IPS-18a (cell line): ENCODE results near the gene OGFOD1.

Source experiments
- H3K27ac ChIP-seq: one replicate; pipeline ENCODE4 v1.5.1; 2013; ENCODE audit warnings: low read length
- H3K27me3 ChIP-seq: one replicate; pipeline ENCODE4 v1.6.1; 2013; ENCODE audit warnings: mild to moderate bottlenecking, low read length; ENCODE audit not compliant: control insufficient read depth, insufficient read depth
- H3K36me3 ChIP-seq: one replicate; pipeline ENCODE4 v1.6.1; 2013; ENCODE audit warnings: low read depth, low read length; ENCODE audit not compliant: control insufficient read depth
- H3K4me1 ChIP-seq: one replicate; pipeline ENCODE4 v1.6.1; 2013; ENCODE audit warnings: low read depth, low read length; ENCODE audit not compliant: control insufficient read depth
- H3K4me3 ChIP-seq: one replicate; pipeline ENCODE4 v1.5.1; 2013; ENCODE audit warnings: low read length
- H3K9ac ChIP-seq: one replicate; pipeline ENCODE4 v1.6.1; 2013; ENCODE audit warnings: mild to moderate bottlenecking, low read length, moderate library complexity
- H3K9me3 ChIP-seq: one replicate; pipeline ENCODE4 v1.6.1; 2013; ENCODE audit warnings: low read depth, low read length; ENCODE audit not compliant: control insufficient read depth

OGFOD1 gene

DNA sequence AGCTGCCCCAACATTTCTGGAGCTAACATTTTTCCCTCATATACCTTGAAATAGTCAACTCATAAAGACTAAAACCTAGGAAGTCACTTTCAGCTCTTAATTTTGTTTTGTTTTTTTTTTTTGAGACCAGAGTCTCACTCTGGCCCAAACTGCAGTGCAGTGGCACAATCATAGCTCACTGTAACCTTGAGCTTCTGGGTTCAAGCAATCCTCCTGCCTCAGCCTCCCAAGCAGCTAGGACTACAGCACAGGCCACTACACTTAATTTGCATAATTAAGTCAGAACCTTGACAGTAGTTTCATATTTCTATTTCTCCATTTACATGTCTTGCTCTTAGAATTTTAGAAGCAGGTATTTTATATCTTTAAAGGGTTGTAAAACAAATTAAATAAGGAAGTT lies 30.7 kb upstream of the OGFOD1 start:
- Histone ChIP-seq H3K27ac (no peak overlapping the region), H3K27me3 (peaks cover 26% of the 10 kb centered on the region), H3K9me3 (no peaks in the 10 kb centered on the region), H3K4me3 (no peak overlapping the region), H3K9ac (no peak overlapping the region), H3K4me1 (peaks cover 21% of the 10 kb centered on the region), H3K36me3 (no peaks in the 10 kb centered on the region)

DNA sequence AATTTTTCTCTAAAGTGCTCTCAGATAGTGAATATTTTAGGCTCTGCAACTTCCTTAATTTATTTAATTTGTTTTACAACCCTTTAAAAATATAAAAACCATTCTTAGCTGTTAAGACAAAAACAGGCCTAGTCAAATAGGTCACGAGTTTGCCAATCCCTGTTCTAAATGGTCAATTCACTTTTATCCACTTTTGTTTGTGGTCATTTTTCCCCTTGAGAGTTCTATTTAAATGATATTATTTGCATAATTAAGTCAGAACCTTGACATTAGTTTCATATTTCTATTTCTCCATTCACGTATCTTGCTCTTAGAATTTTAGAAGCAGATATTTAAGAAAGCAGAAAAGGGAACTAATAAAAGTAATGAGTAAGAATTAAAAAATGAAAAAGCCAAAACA lies 30.0 kb upstream of the OGFOD1 start:
- H3K27me3 ChIP-seq: peaks cover 31% of the 10 kb centered on the region
- H3K36me3 ChIP-seq: no peaks in the 10 kb centered on the region
- no peak overlapping the region for H3K4me3 ChIP-seq
- peaks cover 21% of the 10 kb centered on the region for H3K4me1 ChIP-seq
- H3K9ac ChIP-seq: no peak overlapping the region
- H3K9me3 ChIP-seq: no peaks in the 10 kb centered on the region
- H3K27ac ChIP-seq: no peak overlapping the region

DNA sequence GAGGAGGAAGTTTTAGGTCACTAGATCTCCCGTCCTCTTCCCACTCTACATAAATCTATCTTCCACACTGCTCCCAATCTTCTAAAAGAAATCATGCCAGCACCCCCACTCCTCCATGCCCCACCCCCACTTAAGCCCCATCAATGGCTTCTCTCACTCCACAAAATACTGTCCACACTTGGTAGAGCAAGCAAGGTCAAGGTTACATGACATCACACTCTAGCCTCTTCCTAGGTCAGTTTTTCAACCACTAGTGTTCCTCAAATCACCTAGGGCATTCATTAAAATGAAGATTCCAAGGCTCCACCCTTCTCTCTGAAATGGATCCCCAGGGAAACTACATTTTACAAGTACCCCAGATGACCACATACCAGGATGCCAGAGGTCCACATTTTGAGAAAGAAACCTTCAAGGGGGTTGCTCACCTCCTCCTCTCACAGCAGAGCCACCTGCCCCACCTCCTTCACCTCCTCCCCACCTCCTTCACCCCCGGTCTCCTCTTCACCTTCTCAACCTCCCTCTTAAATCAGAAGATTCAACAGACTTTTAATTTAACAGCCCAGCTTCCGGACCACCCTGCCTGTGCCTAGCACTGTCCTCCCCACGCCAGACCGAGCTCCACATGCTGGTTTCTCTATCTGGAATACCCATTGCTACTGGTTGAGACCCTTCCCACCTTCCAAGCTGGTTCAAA lies 29.2 kb upstream of the OGFOD1 start:
- H3K27me3 ChIP-seq: peaks cover 34% of the 10 kb centered on the region
- H3K9ac ChIP-seq: no peak overlapping the region
- no peak overlapping the region for H3K27ac ChIP-seq
- H3K4me3 ChIP-seq: no peak overlapping the region
- H3K4me1 ChIP-seq: peaks cover 21% of the 10 kb centered on the region
- H3K36me3 ChIP-seq: no peaks in the 10 kb centered on the region
- no peaks in the 10 kb centered on the region for H3K9me3 ChIP-seq

DNA sequence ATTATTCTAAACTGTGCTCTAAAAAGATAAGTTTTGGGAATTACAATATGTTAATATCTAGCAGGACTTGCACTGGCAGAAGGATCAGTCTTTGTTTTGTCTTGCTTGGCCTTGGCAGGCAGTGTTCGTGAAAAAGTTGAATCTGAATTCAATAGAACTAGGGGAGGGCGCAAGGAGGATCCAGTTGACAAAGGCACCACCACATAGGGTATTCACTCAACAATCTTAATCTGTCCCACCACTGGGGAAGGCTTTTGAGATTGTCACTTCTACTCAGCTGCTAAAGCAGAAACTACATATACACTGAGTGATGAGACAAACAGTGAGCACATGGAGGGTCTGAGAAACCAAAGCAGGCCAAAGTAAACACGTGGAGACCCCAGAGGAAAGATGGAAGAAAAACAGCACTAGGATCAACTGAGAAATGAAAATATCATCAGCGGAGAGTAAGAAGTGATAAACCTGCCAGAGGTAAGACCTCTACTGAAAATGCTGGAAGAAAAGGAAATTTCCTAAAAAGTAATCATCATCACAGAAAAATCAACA lies 28.4 kb upstream of the OGFOD1 start:
- H3K9ac ChIP-seq: no peak overlapping the region

DNA sequence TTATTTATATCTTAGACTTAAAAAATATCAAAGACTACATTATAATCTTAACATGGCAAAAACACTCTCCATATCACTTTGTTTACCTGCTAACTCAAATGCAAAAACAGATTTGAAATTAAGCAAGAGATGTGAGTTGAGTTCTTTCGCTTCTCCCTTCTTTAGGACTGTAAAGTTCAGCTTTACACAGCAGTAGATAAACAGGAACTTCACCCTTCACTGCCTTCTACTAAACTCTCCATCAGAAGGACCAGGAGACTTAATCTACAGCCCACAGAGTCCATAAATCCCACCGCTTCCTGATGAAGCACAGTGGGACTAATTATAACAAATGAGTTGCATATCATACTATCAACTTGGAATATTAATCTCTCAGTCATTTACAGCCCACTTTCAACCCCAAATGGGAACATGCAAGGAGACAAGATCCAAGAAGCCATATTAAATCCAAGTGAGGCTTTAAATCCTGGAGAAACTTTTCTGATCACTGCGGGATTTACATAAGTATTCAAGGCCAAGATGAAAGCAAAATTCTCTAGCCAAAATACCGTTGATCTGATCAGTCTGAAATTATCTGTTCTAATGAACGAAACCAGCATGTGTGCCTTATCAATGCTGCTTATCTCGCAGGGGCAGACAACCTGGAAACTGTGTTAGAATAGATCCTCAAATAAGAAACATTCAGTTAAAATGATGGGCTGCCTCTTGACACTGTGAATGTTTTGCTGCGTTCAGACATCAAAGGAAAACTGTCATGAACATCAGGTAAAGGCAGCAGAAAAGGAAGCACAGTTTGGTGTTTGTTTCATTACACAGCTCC lies 27.6 kb upstream of the OGFOD1 start:
- Histone ChIP-seq H3K4me1 (peaks cover 21% of the 10 kb centered on the region), H3K27me3 (peaks cover 34% of the 10 kb centered on the region), H3K9me3 (no peaks in the 10 kb centered on the region), H3K27ac (no peak overlapping the region), H3K36me3 (no peaks in the 10 kb centered on the region), H3K4me3 (peak overlapping the region; percentile 72), H3K9ac (peak overlapping the region; percentile 42)

More for the DNA sequence above, 28.4 kb upstream of the OGFOD1 start:
- peaks cover 34% of the 10 kb centered on the region for H3K27me3 ChIP-seq
- no peaks in the 10 kb centered on the region for H3K36me3 ChIP-seq
- no peaks in the 10 kb centered on the region for H3K9me3 ChIP-seq
- no peak overlapping the region for H3K27ac ChIP-seq
- H3K4me3 ChIP-seq: no peak overlapping the region
- H3K4me1 ChIP-seq: peaks cover 21% of the 10 kb centered on the region

DNA sequence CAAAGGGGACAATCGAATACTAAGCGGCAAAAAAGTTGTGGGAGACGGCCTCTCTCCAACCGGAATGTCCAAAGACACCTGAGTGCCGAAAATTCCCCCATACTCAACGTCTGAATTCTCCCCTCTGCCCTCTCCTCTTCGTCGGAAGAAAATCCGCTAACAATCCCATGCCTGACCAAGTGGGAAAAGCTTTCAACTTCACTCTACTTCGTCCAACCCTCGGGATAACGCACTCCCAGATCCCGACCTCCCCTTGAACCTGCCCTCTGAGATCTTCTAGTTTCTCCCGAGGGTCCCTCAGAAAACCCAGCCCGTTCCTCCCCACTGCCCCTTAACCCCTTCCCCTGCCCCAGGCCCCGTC lies 27.0 kb upstream of the OGFOD1 start:
- Histone ChIP-seq H3K27me3 (peaks cover 34% of the 10 kb centered on the region), H3K9ac (peak overlapping the region; percentile 42), H3K27ac (no peak overlapping the region), H3K4me1 (peaks cover 21% of the 10 kb centered on the region), H3K9me3 (no peaks in the 10 kb centered on the region), H3K36me3 (no peaks in the 10 kb centered on the region), H3K4me3 (peak overlapping the region; percentile 72)

DNA sequence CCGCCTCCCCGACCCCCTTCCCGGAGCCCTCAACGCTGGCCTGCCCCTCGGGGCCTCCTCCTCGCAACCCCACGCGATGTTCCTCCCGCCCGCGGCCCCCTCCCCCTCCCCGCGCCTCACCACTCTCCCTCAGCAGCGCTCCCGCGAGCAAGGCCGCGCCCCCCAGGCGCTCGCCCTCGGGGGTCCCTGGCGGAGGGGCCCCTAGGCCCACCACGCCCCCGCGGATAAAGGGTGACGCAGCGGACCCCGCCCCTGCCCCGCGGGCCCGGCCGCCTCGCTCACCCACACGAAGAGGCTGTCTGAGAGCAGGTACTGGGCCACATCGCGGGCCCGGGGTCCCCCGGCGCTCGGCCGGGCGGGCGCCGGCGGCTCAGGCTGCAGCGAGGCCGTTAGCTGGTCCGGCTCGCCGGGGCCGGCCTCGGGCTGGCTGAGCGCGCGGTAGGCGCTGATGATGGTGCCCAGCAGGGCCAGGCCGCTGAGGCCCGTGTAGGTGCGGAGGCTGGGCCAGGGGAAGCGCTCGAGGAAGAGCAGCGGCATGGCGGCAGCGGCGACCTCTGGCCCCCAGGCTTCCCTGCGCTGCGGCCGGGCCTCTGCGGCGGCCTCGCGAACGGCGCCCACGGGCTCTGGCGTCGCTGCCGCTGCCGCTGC lies 26.4 kb upstream of the OGFOD1 start:
- Histone ChIP-seq H3K27ac (no peak overlapping the region), H3K9ac (peak overlapping the region; percentile 42), H3K27me3 (peaks cover 34% of the 10 kb centered on the region), H3K36me3 (no peaks in the 10 kb centered on the region), H3K4me1 (peaks cover 21% of the 10 kb centered on the region), H3K4me3 (peak overlapping the region; percentile 72), H3K9me3 (no peaks in the 10 kb centered on the region)

DNA sequence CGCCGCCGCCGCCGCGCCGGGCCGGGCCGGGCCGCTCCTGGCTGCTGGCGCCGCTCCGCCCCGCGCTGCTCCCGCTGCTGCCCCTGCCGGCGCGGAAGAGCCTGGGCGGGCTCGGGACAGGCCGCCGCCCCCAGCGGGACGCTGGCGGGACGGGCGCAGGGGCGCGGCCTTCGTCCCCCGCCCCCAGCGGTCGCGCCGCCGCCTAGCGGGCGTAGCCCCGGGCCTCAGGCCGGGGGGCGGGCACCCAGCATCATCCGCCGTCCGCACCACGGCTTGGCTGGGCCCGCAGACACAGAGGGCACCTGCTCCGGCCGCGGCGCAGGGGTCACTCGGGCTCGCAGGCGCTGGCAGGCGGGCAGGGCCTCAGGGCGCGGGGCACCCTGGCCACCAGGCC lies 25.9 kb upstream of the OGFOD1 start, which contains the start of gene AMFR:
Gene AMFR (minus strand): TSS at position 107 of the 394 bp plus-strand sequence. CDS start 218 bp downstream, outside the sequence.
- H3K9me3 ChIP-seq: no peaks in the 10 kb centered on the region
- peaks cover 4% of the 10 kb centered on the region for H3K36me3 ChIP-seq
- H3K4me3 ChIP-seq: peak within 1 kb of the TSS; percentile 72
- peak within 1 kb of the TSS; percentile 42 for H3K9ac ChIP-seq
- peaks cover 16% of the 10 kb centered on the region for H3K4me1 ChIP-seq
- peaks cover 34% of the 10 kb centered on the region for H3K27me3 ChIP-seq
- H3K27ac ChIP-seq: no peak within 1 kb of the TSS

DNA sequence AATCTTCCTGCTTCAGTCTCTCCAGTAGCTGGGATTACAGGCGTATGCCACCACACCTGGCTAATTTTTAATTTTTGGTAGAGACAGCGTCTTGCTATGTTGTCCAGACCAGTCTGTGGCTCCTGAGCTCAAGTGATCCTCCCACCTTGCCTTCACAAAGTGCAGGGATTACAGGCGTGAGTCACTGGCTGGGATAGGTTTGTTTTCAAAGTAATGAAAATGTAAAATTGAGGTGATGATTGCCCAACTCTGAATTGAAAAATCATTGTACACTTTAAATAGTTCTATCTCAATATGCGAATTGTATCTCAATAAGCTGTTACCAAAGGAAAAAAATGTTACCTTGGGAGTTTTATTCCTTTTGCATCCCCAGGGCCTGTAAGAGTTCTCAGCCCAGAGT lies 24.8 kb upstream of the OGFOD1 start:
- H3K27me3 ChIP-seq: peaks cover 34% of the 10 kb centered on the region
- H3K36me3 ChIP-seq: peaks cover 14% of the 10 kb centered on the region
- no peaks in the 10 kb centered on the region for H3K9me3 ChIP-seq
- no peak overlapping the region for H3K9ac ChIP-seq
- H3K27ac ChIP-seq: no peak overlapping the region
- H3K4me1 ChIP-seq: peaks cover 16% of the 10 kb centered on the region
- no peak overlapping the region for H3K4me3 ChIP-seq

DNA sequence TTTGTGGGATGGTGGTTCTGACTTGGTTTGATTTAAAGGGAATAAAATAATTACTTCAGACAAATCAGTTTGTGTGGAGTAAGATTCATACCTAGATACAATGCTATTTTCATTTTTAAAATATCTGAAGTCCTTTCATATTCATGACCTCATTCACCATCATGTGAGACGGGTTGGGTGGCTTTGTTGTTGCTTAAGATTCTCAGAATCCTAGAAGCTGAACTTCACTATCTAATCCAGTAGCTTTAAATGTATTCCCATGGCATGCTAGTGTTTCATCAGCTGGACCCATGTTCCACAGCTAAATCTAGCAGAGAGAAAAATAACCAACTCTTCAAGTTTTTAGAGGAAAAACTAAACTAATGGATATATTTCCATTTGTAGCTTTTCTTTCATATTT lies 23.3 kb upstream of the OGFOD1 start:
- H3K4me3 ChIP-seq: no peak overlapping the region
- H3K27me3 ChIP-seq: peaks cover 21% of the 10 kb centered on the region
- peaks cover 28% of the 10 kb centered on the region for H3K36me3 ChIP-seq
- no peaks in the 10 kb centered on the region for H3K9me3 ChIP-seq
- peaks cover 7% of the 10 kb centered on the region for H3K4me1 ChIP-seq
- H3K27ac ChIP-seq: no peak overlapping the region
- H3K9ac ChIP-seq: no peak overlapping the region

DNA sequence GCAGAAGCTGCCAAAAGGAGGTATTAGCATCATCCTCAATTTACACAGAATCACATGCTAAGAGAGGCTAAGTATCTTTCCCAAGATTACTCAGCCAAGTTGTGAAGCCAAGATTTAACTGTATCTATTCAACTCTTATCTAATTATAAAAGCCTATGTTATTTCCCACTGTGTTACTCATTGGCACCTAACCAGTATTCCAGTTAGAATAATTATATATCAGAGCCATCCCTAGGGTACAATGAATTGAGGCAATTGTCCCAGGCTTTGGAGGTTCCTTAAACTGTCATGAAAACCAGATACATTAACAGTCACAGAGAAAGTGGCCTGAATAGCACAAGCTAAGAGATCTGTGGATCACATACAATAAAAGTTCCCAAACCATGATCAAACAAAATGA lies 15.1 kb upstream of the OGFOD1 start:
- H3K9me3 ChIP-seq: no peaks in the 10 kb centered on the region
- H3K9ac ChIP-seq: no peak overlapping the region
- H3K27ac ChIP-seq: no peak overlapping the region
- no peak overlapping the region for H3K4me3 ChIP-seq
- no peaks in the 10 kb centered on the region for H3K4me1 ChIP-seq
- no peaks in the 10 kb centered on the region for H3K27me3 ChIP-seq
- H3K36me3 ChIP-seq: peaks cover 67% of the 10 kb centered on the region
